ENCODE data around the gene CCDC188.

DNA sequence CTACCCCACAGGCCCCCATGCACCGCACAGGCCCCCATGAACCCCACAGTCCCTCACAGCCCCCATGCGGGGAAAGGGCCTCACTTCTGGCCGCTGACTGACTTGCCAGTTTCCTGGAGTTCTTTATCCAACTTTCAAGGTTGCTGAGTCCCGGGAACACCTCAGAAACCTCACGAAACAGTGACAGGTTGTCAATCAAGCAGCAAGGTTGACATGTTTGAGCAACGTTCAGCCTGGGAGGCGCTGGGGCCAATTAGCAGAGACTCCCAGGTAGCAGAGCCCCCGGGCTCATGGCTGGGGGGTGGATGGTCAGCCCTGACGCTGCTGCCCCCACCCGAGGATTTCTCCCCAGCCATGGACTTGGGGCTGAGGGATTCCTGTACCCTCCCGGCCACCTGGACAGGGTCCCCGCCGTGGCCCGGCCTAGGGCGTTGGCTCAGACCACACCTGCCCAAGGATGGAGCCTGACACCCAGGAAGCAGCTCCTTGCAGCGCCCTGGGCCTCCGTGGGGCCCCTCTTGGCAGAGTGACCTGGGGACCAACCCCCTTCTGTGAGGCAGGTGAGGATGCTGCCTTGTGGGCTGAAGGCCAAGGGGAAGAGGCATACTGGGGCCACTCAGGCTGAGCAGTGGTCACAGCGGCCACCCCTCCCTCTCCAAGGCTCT lies 33.8 kb upstream of the CCDC188 start:
- TF ChIP-seq FOXP2 (optimal IDR thresholded peaks at IDR 0.05; ENCODE audit: control extremely low read depth, extremely low read length, insufficient read depth) (no peak), POLR2AphosphoS5 (IDR thresholded peaks at IDR 0.05; ENCODE audit: borderline replicate concordance, low read depth, low read length) (no peak)
